ENCODE measurements around the gene STMP1. TPM values are rescaled to one million over a fixed set of nuclear protein-coding genes. Genes with fewer than 3 reads are reported as not detected.
"Not testable (repeated sequence)": the region's sequence is repeated elsewhere in the genome, so short reads cannot be mapped to it uniquely, and the experiment has no call there.

The STMP1 gene
- total RNA-seq, 1 donor from 2014 or later = 23.9 TPM

- intact Hi-C loops (cut with micrococcal nuclease) = loop anchor here (1.0 to 5.0 kb wide), 6 partner anchors 104 to 1345 kb away; partner anchors contain the start of genes BPGM, CNOT4, MTPN and SLC35B4
Measured at GRCh38 chr7:135662123-135662372, 266 bp upstream of the STMP1 start.

DNA sequence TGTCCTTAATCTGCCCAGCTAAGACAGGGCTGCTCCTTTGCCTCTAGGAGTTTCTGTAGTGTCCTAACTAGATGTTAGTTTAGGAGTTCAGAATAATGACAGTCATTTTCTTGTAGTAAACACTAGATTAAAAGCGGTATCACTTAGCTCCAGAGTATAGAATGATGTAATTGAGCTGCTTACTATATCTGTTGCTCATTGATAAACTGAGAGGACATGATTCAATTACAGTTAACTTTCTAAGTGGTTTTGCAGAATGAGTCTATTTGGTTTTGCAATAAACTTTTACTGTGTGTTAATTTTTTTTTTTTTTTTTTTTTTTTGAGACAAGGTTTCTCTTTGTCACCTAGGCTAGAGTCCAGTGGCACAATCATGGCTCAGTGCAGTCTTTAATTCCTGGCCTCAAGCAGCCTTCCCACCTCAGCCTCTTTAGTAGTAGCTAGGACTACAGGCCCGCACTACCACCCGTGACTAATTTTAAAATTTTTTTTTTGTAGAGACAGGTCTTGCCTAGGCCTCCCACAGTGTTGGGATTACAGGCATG is 1.8 kb downstream of the STMP1 start:
- intact Hi-C loops (cut with micrococcal nuclease) = loop anchor here (5.0 kb wide), 1 partner anchor 1347 kb away; the partner anchor contains the start of gene SLC35B4

DNA sequence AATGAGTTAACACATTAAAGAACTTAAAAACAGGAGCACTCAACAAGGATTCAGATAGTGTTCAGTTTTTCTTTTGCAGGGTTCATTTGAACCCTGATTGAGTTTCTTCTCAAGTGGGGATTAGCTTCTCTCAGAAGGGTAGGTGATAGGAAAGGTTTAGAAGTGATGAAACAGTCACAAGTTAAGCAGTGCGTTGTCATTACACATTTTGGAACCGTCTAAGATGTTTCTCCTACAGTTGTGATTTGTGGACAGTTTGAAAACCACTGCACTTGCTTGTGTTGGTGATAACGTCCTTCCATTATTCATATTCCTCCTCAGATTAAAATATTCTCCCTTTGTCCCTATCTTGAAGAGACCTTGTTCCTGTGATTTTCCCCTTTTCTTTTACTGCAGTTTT is 2.7 kb downstream of the STMP1 start:
- intact Hi-C loops (cut with micrococcal nuclease) = no loop called here

DNA sequence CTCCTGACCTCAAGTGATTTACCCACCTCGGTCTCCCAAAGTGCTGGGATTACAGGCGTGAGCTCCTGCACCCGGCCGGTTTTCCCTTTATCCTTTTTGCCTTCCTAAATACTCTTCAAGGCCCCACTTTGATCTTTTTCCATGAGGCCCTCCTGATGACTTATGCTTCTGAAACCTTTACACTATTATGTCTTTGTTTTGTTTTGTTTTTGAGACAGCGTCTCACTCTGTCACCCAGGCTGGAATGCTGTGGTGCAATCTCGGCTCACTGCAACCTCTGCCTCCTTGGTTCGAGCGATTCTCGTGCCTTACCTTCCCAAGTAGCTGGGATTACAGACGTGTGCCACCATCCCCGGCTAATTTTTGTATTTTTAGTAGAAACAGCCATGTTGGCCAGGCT is 3.8 kb downstream of the STMP1 start:
- intact Hi-C loops (cut with micrococcal nuclease) = no loop called here

GRCh38 chr7:135666846-135667245 is 4.5 kb downstream of the STMP1 start:
- intact Hi-C loops (cut with micrococcal nuclease) = no loop called here

- intact Hi-C loops (cut with micrococcal nuclease) = not testable (repeated sequence)
Measured at GRCh38 chr7:135667626-135668025, 5.3 kb downstream of the STMP1 start.

DNA sequence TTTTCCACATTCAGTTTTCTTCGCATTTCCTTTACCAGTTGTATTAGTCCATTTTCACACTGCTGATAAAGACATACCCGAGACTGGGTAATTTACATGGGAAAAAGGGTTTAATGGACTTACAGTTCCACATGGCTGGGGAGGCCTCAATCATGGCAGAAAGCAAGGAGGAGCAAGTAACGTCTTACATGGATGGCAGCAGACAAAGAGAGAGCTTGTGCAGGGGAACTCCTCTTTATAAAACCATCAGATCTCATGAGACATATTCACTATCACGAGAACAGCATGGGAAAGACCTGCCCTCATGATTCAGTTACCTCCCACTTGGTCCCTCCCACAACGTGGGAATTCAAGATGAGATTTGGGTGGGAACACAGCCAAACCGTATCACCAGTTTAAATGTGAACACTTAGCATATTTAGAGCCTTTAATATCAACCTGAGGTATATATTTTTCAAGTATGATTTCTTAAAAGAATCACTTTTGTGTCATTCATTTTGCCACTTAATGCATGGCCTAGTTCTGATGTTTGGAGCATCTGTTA is 6.6 kb downstream of the STMP1 start:
- intact Hi-C loops (cut with micrococcal nuclease) = not testable (repeated sequence)

DNA sequence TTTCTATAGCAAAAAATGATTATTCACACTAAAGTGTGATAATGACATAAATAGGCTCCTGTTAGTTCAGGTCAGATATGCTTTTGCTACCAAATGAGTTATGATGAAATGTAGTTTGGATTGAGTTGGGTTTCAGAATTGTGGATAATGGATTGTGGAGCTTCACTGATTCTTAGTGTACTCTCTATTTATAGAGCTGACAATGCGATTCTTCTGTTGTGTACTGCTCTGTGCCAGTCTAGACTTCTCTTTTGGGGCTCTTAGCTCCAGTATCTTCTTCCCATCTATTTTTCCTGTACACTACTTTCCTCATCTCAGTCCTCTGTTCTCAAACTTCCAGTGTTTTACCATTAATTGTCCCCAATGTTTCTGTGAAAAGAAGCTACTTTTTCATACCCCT is 7.5 kb downstream of the STMP1 start:
- intact Hi-C loops (cut with micrococcal nuclease) = loop anchor here (5.0 kb wide), 2 partner anchors 43 to 343 kb away; no protein-coding TSS in a partner anchor

DNA sequence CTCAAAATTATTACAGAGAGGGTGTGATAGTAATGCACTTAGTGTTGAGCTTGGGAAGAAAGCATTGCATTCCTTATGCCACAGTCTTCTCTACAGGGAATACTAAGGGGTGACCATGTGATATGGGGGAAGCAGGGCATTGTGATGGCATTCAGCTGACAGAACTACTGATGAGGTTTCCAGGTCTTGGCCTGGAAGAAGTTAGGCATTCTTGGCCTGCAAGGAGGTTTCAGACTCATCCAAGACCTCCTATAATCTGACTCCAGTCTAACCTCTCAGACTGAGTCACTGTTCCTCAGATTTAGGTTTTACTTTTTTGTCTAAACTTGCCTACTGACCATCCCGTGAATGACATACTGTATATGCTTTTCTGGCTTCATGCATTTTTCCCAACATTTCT is 7.9 kb downstream of the STMP1 start:
- intact Hi-C loops (cut with micrococcal nuclease) = loop anchor here (5.0 kb wide), 2 partner anchors 42 to 342 kb away; no protein-coding TSS in a partner anchor

GRCh38 chr7:135672560-135673359 is 10.4 kb downstream of the STMP1 start:
- intact Hi-C loops (cut with micrococcal nuclease) = loop anchor here (5.0 kb wide), 2 partner anchors 40 to 340 kb away; no protein-coding TSS in a partner anchor

DNA sequence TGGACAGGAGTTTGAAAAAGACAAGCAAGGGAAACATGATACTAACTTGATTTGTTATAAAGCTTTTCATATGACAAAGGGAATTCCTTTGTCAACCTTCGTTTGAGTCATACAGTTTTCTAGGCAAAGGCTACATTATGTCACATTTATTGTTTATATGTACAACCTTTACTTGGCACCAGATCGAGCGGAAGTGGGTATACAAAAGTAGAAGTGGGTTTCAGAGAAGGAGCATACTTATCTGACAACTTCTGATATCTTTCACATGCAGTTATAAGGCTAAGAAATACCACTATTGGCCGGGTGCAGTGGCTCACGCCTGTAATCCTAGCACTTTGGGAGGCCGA is 11.0 kb downstream of the STMP1 start:
- intact Hi-C loops (cut with micrococcal nuclease) = loop anchor here (5.0 kb wide), 2 partner anchors 39 to 339 kb away; no protein-coding TSS in a partner anchor

GRCh38 chr7:135678612-135679575 is 16.6 kb downstream of the STMP1 start:
- intact Hi-C loops (cut with micrococcal nuclease) = no loop called here

DNA sequence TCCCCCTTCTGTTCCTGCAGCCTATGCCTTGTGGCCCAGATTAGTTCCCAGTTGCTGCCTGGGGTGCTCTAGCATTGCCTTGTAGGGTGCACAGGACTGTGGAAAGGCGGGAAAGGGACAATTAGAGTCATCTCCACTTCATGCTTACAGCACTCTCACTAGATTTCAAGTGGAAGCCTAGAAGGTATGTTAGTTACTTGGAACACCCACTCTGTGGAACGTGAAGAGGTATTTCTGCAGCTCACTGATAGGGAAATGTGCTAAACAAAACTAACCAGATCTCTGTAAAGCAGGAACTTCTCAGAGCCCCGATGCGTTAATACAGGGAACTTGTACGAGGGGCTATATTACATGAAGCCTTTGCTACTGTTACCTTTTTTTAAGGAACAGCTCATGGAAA is 19.4 kb downstream of the STMP1 start:
- intact Hi-C loops (cut with micrococcal nuclease) = no loop called here

GRCh38 chr7:135682191-135682590 is 19.9 kb downstream of the STMP1 start:
- intact Hi-C loops (cut with micrococcal nuclease) = no loop called here

GRCh38 chr7:135683609-135684008 is 21.3 kb downstream of the STMP1 start:
- intact Hi-C loops (cut with micrococcal nuclease) = no loop called here

- intact Hi-C loops (cut with micrococcal nuclease) = no loop called here
Measured at GRCh38 chr7:135684136-135684535, 21.8 kb downstream of the STMP1 start.

DNA sequence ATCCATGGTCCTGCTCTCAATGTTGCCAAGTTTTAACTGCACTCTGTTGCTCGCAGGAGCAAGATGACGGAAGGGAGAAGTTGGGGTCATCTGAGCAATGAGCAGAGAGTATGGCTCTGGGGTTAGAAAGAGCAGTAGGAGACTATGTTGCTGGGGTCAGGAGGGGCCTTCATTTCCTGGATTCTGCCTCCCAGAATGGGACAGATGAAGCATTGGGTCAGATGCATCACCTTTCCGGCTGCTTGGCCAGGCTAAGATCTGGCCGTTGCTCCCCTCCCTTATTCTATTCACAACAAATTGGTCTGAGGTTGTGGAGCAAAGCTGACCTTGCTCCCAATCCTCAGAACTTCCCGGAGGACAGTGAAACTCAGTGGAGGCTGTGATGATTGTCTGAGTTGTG is 22.4 kb downstream of the STMP1 start:
- intact Hi-C loops (cut with micrococcal nuclease) = no loop called here

- intact Hi-C loops (cut with micrococcal nuclease) = no loop called here
Measured at GRCh38 chr7:135685306-135686084, 23.2 kb downstream of the STMP1 start.

- intact Hi-C loops (cut with micrococcal nuclease) = no loop called here
Measured at GRCh38 chr7:135687466-135687865, 25.2 kb downstream of the STMP1 start.

DNA sequence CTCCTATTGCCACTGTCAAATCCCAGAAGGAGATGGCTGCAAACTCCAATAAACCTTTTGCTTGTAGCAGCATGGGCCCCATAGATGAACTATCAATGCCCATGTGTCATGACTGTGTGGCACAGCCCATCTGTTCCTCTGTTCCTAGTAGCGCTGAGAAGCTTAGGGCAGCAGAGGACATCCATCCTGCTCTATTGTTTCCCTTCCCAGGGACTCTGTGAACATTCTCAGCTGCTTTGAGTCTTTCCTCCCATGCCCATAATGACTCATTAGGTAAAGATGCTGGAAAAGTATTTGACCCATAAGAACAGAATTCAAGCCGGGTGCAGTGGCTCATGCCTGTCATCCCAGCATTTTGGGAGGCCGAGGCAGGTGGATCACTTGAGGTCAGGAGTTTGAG is 28.3 kb downstream of the STMP1 start:
- intact Hi-C loops (cut with micrococcal nuclease) = no loop called here

- intact Hi-C loops (cut with micrococcal nuclease) = no loop called here
Measured at GRCh38 chr7:135692055-135692454, 29.7 kb downstream of the STMP1 start.
